HepG2 (cell line): ENCODE results near the gene HOXC11. TPM values are rescaled to one million over a fixed set of nuclear protein-coding genes. Genes with fewer than 3 reads are reported as not detected.

ENCODE experiments used
- BCL3 ChIP-seq: sonication (generic); formaldehyde crosslinking; IDR thresholded peaks from 2 replicates; pipeline ENCODE4 v1.5.1; 2020; ENCODE audit warnings: mild to moderate bottlenecking, missing genetic modification reagents, moderate library complexity
- ELF3 ChIP-seq: IDR thresholded peaks from 2 replicates; pipeline ENCODE4 v1.6.1; 2016; ENCODE audit warnings: missing genetic modification reagents, missing compliant biosample characterization
- HDAC2 ChIP-seq: sonication (generic); formaldehyde crosslinking; IDR thresholded peaks from 2 replicates; pipeline ENCODE4 v1.4.0; 2020; ENCODE audit warnings: missing genetic modification reagents
- HINFP ChIP-seq: sonication (generic); formaldehyde crosslinking; IDR thresholded peaks from 2 replicates; pipeline ENCODE4 v1.4.0; 2020; ENCODE audit warnings: low read depth, mild to moderate bottlenecking, missing genetic modification reagents
- HNF4G ChIP-seq, 2 experiments: sonication (generic) in 1 of 2; formaldehyde crosslinking in 1 of 2; IDR thresholded peaks; 2 replicates each; pipeline versions ENCODE4 v1.4.0 to v1.6.1; 2011 to 2020; ENCODE audit warnings: borderline replicate concordance in 2 of 2, low read depth in 2 of 2, mild to moderate bottlenecking in 2 of 2, low read length in 1 of 2, missing genetic modification reagents in 1 of 2, moderate library complexity in 1 of 2
- HNRNPUL1 ChIP-seq: fragments of 200-400 bp; formaldehyde crosslinking; IDR thresholded peaks from 2 replicates; pipeline ENCODE4 v1.6.1; 2017; ENCODE audit warnings: low read depth, mild to moderate bottlenecking, low read length, moderate library complexity
- LCORL ChIP-seq, 2 experiments: fragments of 450-650 bp in 1 of 2; sonication (generic) in 1 of 2; formaldehyde crosslinking in 1 of 2; IDR thresholded peaks; 2 replicates each; pipeline versions ENCODE4 v1.5.0 to v1.6.1; 2017 to 2020; ENCODE audit warnings: antibody characterized with exemption in 1 of 2, missing genetic modification reagents in 1 of 2
- MAX ChIP-seq: IDR thresholded peaks from 2 replicates; pipeline ENCODE4 v1.6.1; 2012; ENCODE audit warnings: inconsistent platforms
- MED1 ChIP-seq: sonication (generic); formaldehyde crosslinking; IDR thresholded peaks from 2 replicates; pipeline ENCODE4 v1.4.0; 2020; ENCODE audit warnings: missing genetic modification reagents
- MLXIP ChIP-seq: sonication (generic); formaldehyde crosslinking; IDR thresholded peaks from 2 replicates; pipeline ENCODE4 v1.9.0; 2021; ENCODE audit warnings: missing genetic modification reagents, borderline replicate concordance
- MYC ChIP-seq: sonication (generic); formaldehyde crosslinking; IDR thresholded peaks from 2 replicates; pipeline ENCODE4 v1.9.0; 2021; ENCODE audit warnings: missing genetic modification reagents, borderline replicate concordance
- NAIF1 ChIP-seq: sonication (generic); formaldehyde crosslinking; IDR thresholded peaks from 2 replicates; pipeline ENCODE4 v1.5.0; 2020; ENCODE audit warnings: mild to moderate bottlenecking, missing genetic modification reagents, borderline replicate concordance
- NFE2 ChIP-seq: sonication (generic); formaldehyde crosslinking; IDR thresholded peaks from 2 replicates; pipeline ENCODE4 v1.4.0; 2020; ENCODE audit warnings: missing genetic modification reagents
- REPIN1 ChIP-seq: sonication (generic); formaldehyde crosslinking; IDR thresholded peaks from 2 replicates; pipeline ENCODE4 v1.8.0; 2022; ENCODE audit warnings: missing genetic modification reagents, low read depth, mild to moderate bottlenecking, borderline replicate concordance
- XRCC5 ChIP-seq: fragments of 200-400 bp; formaldehyde crosslinking; optimal IDR thresholded peaks from 2 replicates; pipeline ENCODE3; 2017; ENCODE audit warnings: mild to moderate bottlenecking, low read length
- ZBTB38 ChIP-seq: sonication (generic); formaldehyde crosslinking; IDR thresholded peaks from 2 replicates; pipeline ENCODE4 v1.5.1; 2020; ENCODE audit warnings: mild to moderate bottlenecking, missing genetic modification reagents
- ZNF143 ChIP-seq: sonication (generic); formaldehyde crosslinking; IDR thresholded peaks from 2 replicates; pipeline ENCODE4 v1.4.0; 2020; ENCODE audit warnings: missing genetic modification reagents
- ZNF18 ChIP-seq: sonication (generic); formaldehyde crosslinking; IDR thresholded peaks from 2 replicates; pipeline ENCODE4 v1.8.0; 2022; ENCODE audit warnings: mild to moderate bottlenecking, missing genetic modification reagents; ENCODE audit not compliant: insufficient replicate concordance
- ZNF572 ChIP-seq: sonication (generic); formaldehyde crosslinking; IDR thresholded peaks from 2 replicates; pipeline ENCODE4 v1.5.1; 2020; ENCODE audit warnings: mild to moderate bottlenecking, missing genetic modification reagents
- ZNF629 ChIP-seq: sonication (generic); formaldehyde crosslinking; conservative IDR thresholded peaks from 2 replicates; pipeline ENCODE4 v1.5.0; 2020; ENCODE audit warnings: missing genetic modification reagents
- polyA plus RNA-seq, 8 experiments: library from polyadenylated mRNA; depleted of rRNA in 3 of 8; stranded (reverse) in 7 of 8; unstranded in 1 of 8; fragments of >200 nt; fragmentation: Illumina TruSeq in 4 of 8; extraction: Trizol in 4 of 8; gene quantifications; 2 replicates each; pipeline versions ENCODE4 v1.2.1 to v1.2.3, GENCODE V29; 2011 to 2016; ENCODE audit warnings: low read depth in 4 of 8, missing spikeins in 1 of 8, mixed read lengths in 1 of 8; ENCODE audit not compliant: insufficient read depth in 1 of 8
- total RNA-seq, 5 experiments: library from RNA; depleted of rRNA; stranded (reverse); fragments of >200 nt; fragmentation: Illumina TruSeq; extraction: Trizol; gene quantifications; 2 replicates each; pipeline ENCODE4 v1.2.3, GENCODE V29; 2016; ENCODE audit warnings: low read depth in 1 of 5

The HOXC11 gene
- total and polyA plus RNA-seq, 2 of the 13 experiments (the other 11 are each of a cell fraction or from before 2014, with no cell fraction given), result not detected

- no peak for TF ChIP-seq LCORL (IDR thresholded peaks at IDR 0.05)
- peak; percentile 77; the same call in 1 of the 2 replicates for TF ChIP-seq LCORL (CRISPR knock-in tag; IDR thresholded peaks at IDR 0.05)
- TF ChIP-seq NAIF1, result no peak
- TF ChIP-seq MLXIP, result no peak
- TF ChIP-seq XRCC5, result peak; percentile 48
- TF ChIP-seq ZNF143 (CRISPR knock-in tag), result 0 out of 2 replicates have a peak, but pooled peaks have one; percentile 19
- no peak for TF ChIP-seq ZNF572 (CRISPR knock-in tag)
- peak; percentile 70; the same call in 1 of the 2 replicates for TF ChIP-seq MYC
- TF ChIP-seq NFE2 (CRISPR knock-in tag), result no peak
- TF ChIP-seq HINFP, result 0 out of 2 replicates have a peak, but pooled peaks have one; percentile 25
- peak; percentile 39; the same call in 1 of the 2 replicates for TF ChIP-seq MED1 (CRISPR knock-in tag)
- peak; percentile 52; the same call in 1 of the 2 replicates for TF ChIP-seq BCL3 (CRISPR knock-in tag)
- TF ChIP-seq HNRNPUL1, result no peak
- TF ChIP-seq MAX, result peak; percentile 87
- peak; percentile 51 for TF ChIP-seq ZNF18
- peak; percentile 38; the same call in 1 of the 2 replicates for TF ChIP-seq HDAC2 (CRISPR knock-in tag)
- 0 out of 2 replicates have a peak, but pooled peaks have one; percentile 13 for TF ChIP-seq ELF3 (CRISPR knock-in tag)
- TF ChIP-seq HNF4G (IDR thresholded peaks at IDR 0.05; ENCODE audit: borderline replicate concordance, low read depth, low read length), result peak; percentile 70; the same call in 1 of the 2 replicates
- peak; percentile 68; the same call in 1 of the 2 replicates for TF ChIP-seq HNF4G (CRISPR knock-in tag; IDR thresholded peaks at IDR 0.05; ENCODE audit: borderline replicate concordance, low read depth)
- TF ChIP-seq REPIN1 (CRISPR knock-in tag), result 0 out of 2 replicates have a peak, but pooled peaks have one; percentile 33
- TF ChIP-seq ZBTB38 (CRISPR knock-in tag), result peak; percentile 40; the same call in 1 of the 2 replicates
- TF ChIP-seq ZNF629 (CRISPR knock-in tag), result peak; percentile 20; the same call in 1 of the 2 replicates
These were observed 21.5 kb downstream of the HOXC11 start (continued) for GRCh38 chr12:53994264-53995001.
